K562 (cell line): ENCODE data around the gene VEGFA. TPM values are rescaled to one million over a fixed set of nuclear protein-coding genes. Genes with fewer than 3 reads are reported as not detected.

Source experiments
- FOXP1 ChIP-seq: sonication (generic); formaldehyde crosslinking; IDR thresholded peaks from 2 replicates; pipeline ENCODE4 v1.8.0; 2022; ENCODE audit warnings: mild to moderate bottlenecking, missing genetic modification reagents
- MYNN ChIP-seq, 2 experiments: sonication (generic); formaldehyde crosslinking in 1 of 2; IDR thresholded peaks; 2 replicates each; pipeline versions ENCODE4 v1.5.0 to v1.6.1; 2016 to 2020; ENCODE audit warnings: antibody characterized with exemption in 1 of 2, missing genetic modification reagents in 1 of 2
- OTX1 ChIP-seq: fragments of 450-650 bp; formaldehyde crosslinking; IDR thresholded peaks from 2 replicates; pipeline ENCODE4 v1.4.0; 2022; ENCODE audit warnings: mild to moderate bottlenecking
- PML ChIP-seq: IDR thresholded peaks from 2 replicates; pipeline ENCODE4 v1.6.1; 2012; ENCODE audit warnings: low read length, inconsistent platforms
- TAF7 ChIP-seq: fragments of 450-650 bp; IDR thresholded peaks from 2 replicates; pipeline ENCODE4 v1.6.1; 2016; ENCODE audit warnings: missing genetic modification characterization, missing compliant biosample characterization
- VEZF1 ChIP-seq: fragments of 200-800 bp; sonication (Bioruptor generic); IDR thresholded peaks from 2 replicates; pipeline ENCODE4 v1.6.1; 2017; ENCODE audit warnings: missing genetic modification characterization, missing compliant biosample characterization
- ZBTB7A ChIP-seq: IDR thresholded peaks from 2 replicates; pipeline ENCODE4 v1.6.1; 2011; ENCODE audit warnings: low read depth, mild to moderate bottlenecking, low read length, moderate library complexity, borderline replicate concordance; ENCODE audit not compliant: control insufficient read depth
- ZNF146 ChIP-seq: IDR thresholded peaks from one replicate; pipeline ENCODE4 v1.6.1; 2018; ENCODE audit warnings: missing compliant biosample characterization; ENCODE audit not compliant: unreplicated experiment
- ZNF175 ChIP-seq: fragments of 200-800 bp; sonication (Bioruptor generic); IDR thresholded peaks from 2 replicates; pipeline ENCODE4 v1.6.1; 2016; ENCODE audit warnings: low read depth, mild to moderate bottlenecking, missing genetic modification characterization, missing compliant biosample characterization
- ZNF57 ChIP-seq: fragments of 450-650 bp; formaldehyde crosslinking; IDR thresholded peaks from 2 replicates; pipeline ENCODE4 v1.4.0; 2020; ENCODE audit warnings: mild to moderate bottlenecking, moderate library complexity
- ZNF639 ChIP-seq, 2 experiments: fragments of 200-800 bp in 1 of 2; sonication (Bioruptor generic) in 1 of 2; sonication (generic) in 1 of 2; formaldehyde crosslinking in 1 of 2; IDR thresholded peaks in 1 of 2; conservative IDR thresholded peaks in 1 of 2; 2 replicates each; pipeline versions ENCODE4 v1.5.0 to v1.6.1; 2016 to 2020; ENCODE audit warnings: missing compliant biosample characterization in 1 of 2, missing genetic modification characterization in 1 of 2, missing genetic modification reagents in 1 of 2
- ZNF77 ChIP-seq: fragments of 250-450 bp; sonication (Bioruptor Pico); IDR thresholded peaks from 2 replicates; pipeline ENCODE4 v1.5.0; 2020
- polyA plus RNA-seq, 8 experiments: library from polyadenylated mRNA; depleted of rRNA in 4 of 8; stranded (reverse) in 5 of 8; unstranded in 3 of 8; fragments of >200 nt; fragmentation: Nextera tagmentation in 2 of 8; fragmentation: Illumina TruSeq in 1 of 8; extraction: Ambion mirVana in 2 of 8; extraction: Trizol in 1 of 8; gene quantifications; 2 replicates each; pipeline versions ENCODE4 v1.2.1 to v1.2.3, GENCODE V29; 2011 to 2014; ENCODE audit warnings: inconsistent platforms in 1 of 8, missing spikeins in 1 of 8
- total RNA-seq, 7 experiments: library from RNA; depleted of rRNA in 6 of 7; stranded (reverse); fragments of >200 nt in 6 of 7; fragmentation: Illumina TruSeq in 2 of 7; extraction: Trizol in 2 of 7; gene quantifications; 2 replicates each; pipeline versions ENCODE4 v1.2.1 to v1.2.3, GENCODE V29; 2011 to 2021; ENCODE audit warnings: low replicate concordance in 1 of 7
- TF ChIP-seq, protein P1 (sequence below): fragments of 450-650 bp; IDR thresholded peaks from 2 replicates; pipeline ENCODE4 v1.6.1; 2016; ENCODE audit warnings: borderline replicate concordance

VEGFA gene
- total and polyA plus RNA-seq, 9 of the 15 experiments (the other 6 are each of a cell fraction or from before 2014, with no cell fraction given), result 14.0 to 271 (median 124) TPM

- peak; percentile 81 for TF ChIP-seq ZNF175
- peak; percentile 76 for TF ChIP-seq MYNN (IDR thresholded peaks at IDR 0.05)
- TF ChIP-seq MYNN (CRISPR knock-in tag; IDR thresholded peaks at IDR 0.05), result no peak
- TF ChIP-seq PML, result peak; percentile 77; the same call in 1 of the 2 replicates
- TF ChIP-seq ZNF639 (CRISPR knock-in tag; conservative IDR thresholded peaks at IDR 0.05 in 1 of 2, IDR thresholded peaks at IDR 0.05 in 1 of 2), result 0 out of 4 replicates have a peak, but pooled peaks of 1 of the 2 experiments have one; percentile 67
- 0 out of 2 replicates have a peak, but pooled peaks have one; percentile 33 for TF ChIP-seq TAF7
- TF ChIP-seq, protein P1, sequence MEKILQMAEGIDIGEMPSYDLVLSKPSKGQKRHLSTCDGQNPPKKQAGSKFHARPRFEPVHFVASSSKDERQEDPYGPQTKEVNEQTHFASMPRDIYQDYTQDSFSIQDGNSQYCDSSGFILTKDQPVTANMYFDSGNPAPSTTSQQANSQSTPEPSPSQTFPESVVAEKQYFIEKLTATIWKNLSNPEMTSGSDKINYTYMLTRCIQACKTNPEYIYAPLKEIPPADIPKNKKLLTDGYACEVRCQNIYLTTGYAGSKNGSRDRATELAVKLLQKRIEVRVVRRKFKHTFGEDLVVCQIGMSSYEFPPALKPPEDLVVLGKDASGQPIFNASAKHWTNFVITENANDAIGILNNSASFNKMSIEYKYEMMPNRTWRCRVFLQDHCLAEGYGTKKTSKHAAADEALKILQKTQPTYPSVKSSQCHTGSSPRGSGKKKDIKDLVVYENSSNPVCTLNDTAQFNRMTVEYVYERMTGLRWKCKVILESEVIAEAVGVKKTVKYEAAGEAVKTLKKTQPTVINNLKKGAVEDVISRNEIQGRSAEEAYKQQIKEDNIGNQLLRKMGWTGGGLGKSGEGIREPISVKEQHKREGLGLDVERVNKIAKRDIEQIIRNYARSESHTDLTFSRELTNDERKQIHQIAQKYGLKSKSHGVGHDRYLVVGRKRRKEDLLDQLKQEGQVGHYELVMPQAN, result peak; percentile 63
- TF ChIP-seq ZNF77 (CRISPR knock-in tag), result no peak
- peak; percentile 99 for TF ChIP-seq ZBTB7A
- peak; percentile 98 for TF ChIP-seq VEZF1
- TF ChIP-seq ZNF57 (CRISPR knock-in tag), result 0 out of 2 replicates have a peak, but pooled peaks have one; percentile 36
- TF ChIP-seq OTX1 (CRISPR knock-in tag), result peak; percentile 92; the same call in 1 of the 2 replicates
- no peak for TF ChIP-seq ZNF146 (CRISPR knock-in tag)
- peak; percentile 58; the same call in 1 of the 2 replicates for TF ChIP-seq FOXP1 (CRISPR knock-in tag)
These were observed at the start of gene VEGFA (continued) for GRCh38 chr6:43769526-43770371.
